ENCODE measurements around the gene WDR93.

The WDR93 gene

GRCh38 chr15:89665449-89666181 is 25.0 kb upstream of the WDR93 start:
- no peaks in the 10 kb centered on the region for H3K9me3 ChIP-seq
- no peak overlapping the region for H3K27ac ChIP-seq
- no peak overlapping the region for H3K4me3 ChIP-seq (ENCODE audit: low read depth in 1 of 2, low read length in 1 of 2)

GRCh38 chr15:89666184-89666857 is 24.3 kb upstream of the WDR93 start:
- peaks cover 53% of the 10 kb centered on the region for H3K27me3 ChIP-seq
- H3K27ac ChIP-seq = no peak overlapping the region
- H3K4me3 ChIP-seq (ENCODE audit: low read depth in 1 of 2, low read length in 1 of 2) = no peak overlapping the region
- TF ChIP-seq CTCF (IDR thresholded peaks at IDR 0.05) = no peak
- no peaks in the 10 kb centered on the region for H3K36me3 ChIP-seq
- no peaks in the 10 kb centered on the region for H3K9me3 ChIP-seq
- peaks cover 0 to 4% of the 10 kb centered on the region in 2 experiments for H3K4me1 ChIP-seq (ENCODE audit: control insufficient read depth in 1 of 2, insufficient read depth in 1 of 2, low read depth in 1 of 2, low read length in 1 of 2)

More at GRCh38 chr15:89665449-89666181, 25.0 kb upstream of the WDR93 start:
- TF ChIP-seq CTCF (IDR thresholded peaks at IDR 0.05) = no peak
- Histone ChIP-seq H3K36me3 (no peaks in the 10 kb centered on the region), H3K4me1 (ENCODE audit: control insufficient read depth in 1 of 2, insufficient read depth in 1 of 2, low read depth in 1 of 2, low read length in 1 of 2) (peaks cover 0 to 4% of the 10 kb centered on the region in 2 experiments), H3K27me3 (peaks cover 58% of the 10 kb centered on the region)

- Histone ChIP-seq H3K27ac (no peak overlapping the region), H3K27me3 (peaks cover 47% of the 10 kb centered on the region), H3K36me3 (no peaks in the 10 kb centered on the region), H3K4me3 (ENCODE audit: low read depth in 1 of 2, low read length in 1 of 2) (no peak overlapping the region), H3K4me1 (ENCODE audit: control insufficient read depth in 1 of 2, insufficient read depth in 1 of 2, low read depth in 1 of 2, low read length in 1 of 2) (peaks cover 0 to 4% of the 10 kb centered on the region in 2 experiments), H3K9me3 (no peaks in the 10 kb centered on the region)
- no peak for TF ChIP-seq CTCF (IDR thresholded peaks at IDR 0.05)
Measured at GRCh38 chr15:89666858-89667705, 23.5 kb upstream of the WDR93 start.

GRCh38 chr15:89667706-89667960 is 23.0 kb upstream of the WDR93 start:
- Histone ChIP-seq H3K27ac (no peak overlapping the region), H3K27me3 (peaks cover 41% of the 10 kb centered on the region), H3K36me3 (no peaks in the 10 kb centered on the region), H3K4me3 (ENCODE audit: low read depth in 1 of 2, low read length in 1 of 2) (no peak overlapping the region), H3K4me1 (ENCODE audit: control insufficient read depth in 1 of 2, insufficient read depth in 1 of 2, low read depth in 1 of 2, low read length in 1 of 2) (peaks cover 0 to 4% of the 10 kb centered on the region in 2 experiments), H3K9me3 (no peaks in the 10 kb centered on the region)
- no peak for TF ChIP-seq CTCF (IDR thresholded peaks at IDR 0.05)

- Histone ChIP-seq H3K4me1 (ENCODE audit: control insufficient read depth in 1 of 2, insufficient read depth in 1 of 2, low read depth in 1 of 2, low read length in 1 of 2) (peaks cover 0 to 4% of the 10 kb centered on the region in 2 experiments), H3K4me3 (ENCODE audit: low read depth in 1 of 2, low read length in 1 of 2) (no peak overlapping the region), H3K9me3 (no peaks in the 10 kb centered on the region), H3K36me3 (no peaks in the 10 kb centered on the region), H3K27ac (no peak overlapping the region), H3K27me3 (peaks cover 36% of the 10 kb centered on the region)
- TF ChIP-seq CTCF (IDR thresholded peaks at IDR 0.05) = no peak
Measured at GRCh38 chr15:89668171-89668570, 22.4 kb upstream of the WDR93 start.

Measured in neutrophil (primary cell).